ENCODE measurements around the gene FES. TPM values are rescaled to one million over a fixed set of nuclear protein-coding genes. Genes with fewer than 3 reads are reported as not detected.
"Not testable (repeated sequence)": the region's sequence is repeated elsewhere in the genome, so short reads cannot be mapped to it uniquely, and the experiment has no call there.

FES gene
- total RNA-seq, 6 donors from 2014 or later = 33.4 to 144 (median 68.3) TPM

- WGBS, 2 donors = 95 to 98% methylated on average over 6 to 8 of the region's 11 CpGs
- no peak overlapping the region for H3K27ac ChIP-seq
- peaks cover 12 to 23% (median 16%) of the 10 kb centered on the region in 4 donors for H3K4me1 ChIP-seq
- ATAC-seq (ENCODE audit: low FRiP score in 2 of 2) = no peak
- H3K36me3 ChIP-seq = peaks cover 55 to 66% (median 61%) of the 10 kb centered on the region in 4 donors
- no peaks in the 10 kb centered on the region for H3K27me3 ChIP-seq
- H3K4me3 ChIP-seq = no peak overlapping the region
- peak in 1 of 2 donors; percentile 15 for DNase-seq
- no peak for TF ChIP-seq EP300 (IDR thresholded peaks at IDR 0.05)
- TF ChIP-seq, protein P1, sequence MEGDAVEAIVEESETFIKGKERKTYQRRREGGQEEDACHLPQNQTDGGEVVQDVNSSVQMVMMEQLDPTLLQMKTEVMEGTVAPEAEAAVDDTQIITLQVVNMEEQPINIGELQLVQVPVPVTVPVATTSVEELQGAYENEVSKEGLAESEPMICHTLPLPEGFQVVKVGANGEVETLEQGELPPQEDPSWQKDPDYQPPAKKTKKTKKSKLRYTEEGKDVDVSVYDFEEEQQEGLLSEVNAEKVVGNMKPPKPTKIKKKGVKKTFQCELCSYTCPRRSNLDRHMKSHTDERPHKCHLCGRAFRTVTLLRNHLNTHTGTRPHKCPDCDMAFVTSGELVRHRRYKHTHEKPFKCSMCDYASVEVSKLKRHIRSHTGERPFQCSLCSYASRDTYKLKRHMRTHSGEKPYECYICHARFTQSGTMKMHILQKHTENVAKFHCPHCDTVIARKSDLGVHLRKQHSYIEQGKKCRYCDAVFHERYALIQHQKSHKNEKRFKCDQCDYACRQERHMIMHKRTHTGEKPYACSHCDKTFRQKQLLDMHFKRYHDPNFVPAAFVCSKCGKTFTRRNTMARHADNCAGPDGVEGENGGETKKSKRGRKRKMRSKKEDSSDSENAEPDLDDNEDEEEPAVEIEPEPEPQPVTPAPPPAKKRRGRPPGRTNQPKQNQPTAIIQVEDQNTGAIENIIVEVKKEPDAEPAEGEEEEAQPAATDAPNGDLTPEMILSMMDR (IDR thresholded peaks at IDR 0.05) = no peak
- TF ChIP-seq POLR2A (IDR thresholded peaks at IDR 0.05) = no peak
- no peak for TF ChIP-seq POLR2AphosphoS5 (IDR thresholded peaks at IDR 0.05)
- H3K9me3 ChIP-seq = no peaks in the 10 kb centered on the region
These were observed 22.0 kb downstream of the FES start for GRCh38 chr15:90906181-90906849.

DNA sequence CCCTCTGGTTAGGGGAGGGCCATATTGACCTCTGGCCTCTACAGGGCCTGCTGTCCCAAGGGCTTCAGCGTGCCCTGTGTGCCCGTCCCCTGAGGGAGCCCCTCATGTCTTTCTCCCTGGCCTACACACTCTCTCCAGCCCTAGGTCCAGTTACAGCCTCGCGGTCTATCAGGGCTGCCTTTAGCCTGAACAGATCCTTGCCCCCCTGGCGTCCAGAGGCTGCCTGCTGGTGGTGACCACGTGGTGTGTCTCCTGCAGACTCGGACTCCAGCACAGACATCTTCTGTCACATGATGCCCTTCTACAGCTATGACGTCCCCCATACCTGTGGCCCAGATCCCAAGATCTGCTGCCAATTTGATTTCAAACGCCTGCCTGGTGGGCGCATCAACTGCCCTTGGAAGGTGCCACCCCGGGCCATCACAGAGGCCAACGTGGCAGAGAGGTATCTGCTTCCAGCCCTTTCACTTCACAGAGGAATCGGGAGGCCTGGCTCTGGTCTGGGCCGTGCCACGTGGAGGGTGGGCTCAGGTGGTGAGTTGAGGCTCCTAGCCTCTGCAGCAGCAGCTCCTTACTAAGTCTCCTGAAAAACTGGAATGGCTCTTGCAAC is 22.9 kb downstream of the FES start:
- H3K36me3 ChIP-seq = peaks cover 63 to 75% (median 70%) of the 10 kb centered on the region in 4 donors

DNA sequence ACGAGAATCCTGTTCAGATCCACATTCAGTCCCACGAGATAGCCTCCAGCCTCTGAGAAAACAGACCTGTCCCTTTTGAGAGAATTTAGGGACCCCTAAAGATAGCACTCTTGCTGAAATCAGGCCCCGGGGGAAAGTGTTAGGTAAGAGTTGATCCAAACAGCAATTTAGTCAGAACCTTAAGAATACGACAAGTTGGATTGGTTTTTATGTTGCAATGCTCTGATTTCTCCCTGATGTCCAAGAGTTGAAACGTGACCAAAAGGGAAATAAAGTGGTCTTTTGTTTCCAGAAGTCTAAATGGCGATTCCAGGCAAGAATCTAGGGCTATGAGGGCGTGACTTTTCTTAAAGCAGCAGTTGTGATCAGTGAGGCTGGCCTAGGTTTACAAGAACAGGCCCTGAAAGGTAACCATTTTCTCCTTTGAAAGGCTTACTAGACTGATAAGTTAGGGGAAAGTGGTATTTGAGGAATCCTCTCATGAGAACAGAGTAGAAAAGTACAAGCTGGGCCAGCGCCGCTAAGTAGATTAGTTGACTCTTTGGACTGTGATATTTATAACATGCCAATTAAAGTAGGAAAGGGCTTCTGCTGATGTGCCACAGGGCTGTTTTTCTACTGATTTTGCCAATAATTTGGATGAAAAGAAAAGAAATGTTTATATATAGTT is 23.7 kb downstream of the FES start:
- TF ChIP-seq POLR2AphosphoS5 (IDR thresholded peaks at IDR 0.05) (no peak), EP300 (IDR thresholded peaks at IDR 0.05) (no peak), POLR2A (IDR thresholded peaks at IDR 0.05) (no peak)
- TF ChIP-seq, protein P1 (IDR thresholded peaks at IDR 0.05) = no peak
- Histone ChIP-seq H3K4me1 (peaks cover 8 to 19% (median 11%) of the 10 kb centered on the region in 4 donors), H3K36me3 (peaks cover 71 to 83% (median 78%) of the 10 kb centered on the region in 4 donors), H3K4me3 (no peak overlapping the region), H3K9me3 (no peaks in the 10 kb centered on the region), H3K27ac (peak overlapping the region in 1 of 4 donors; percentile 28), H3K27me3 (no peaks in the 10 kb centered on the region)
- 84 to 85% methylated on average over 9 of the region's 9 CpGs for WGBS, 2 donors
- DNase-seq (no peak), ATAC-seq (ENCODE audit: low FRiP score in 2 of 2) (no peak)

More for the DNA sequence above, 22.9 kb downstream of the FES start:
- H3K27me3 ChIP-seq = no peaks in the 10 kb centered on the region
- WGBS, 2 donors = 79 to 86% methylated on average over 6 to 15 of the region's 15 CpGs
- DNase-seq (peak in 1 of 2 donors; percentile 17), ATAC-seq (ENCODE audit: low FRiP score in 2 of 2) (no peak)
- H3K27ac ChIP-seq = no peak overlapping the region
- H3K4me1 ChIP-seq = peaks cover 8 to 17% (median 11%) of the 10 kb centered on the region in 4 donors
- H3K4me3 ChIP-seq = no peak overlapping the region
- no peaks in the 10 kb centered on the region for H3K9me3 ChIP-seq
- TF ChIP-seq EP300 (IDR thresholded peaks at IDR 0.05) (no peak), POLR2AphosphoS5 (IDR thresholded peaks at IDR 0.05) (no peak), POLR2A (IDR thresholded peaks at IDR 0.05) (no peak)
- TF ChIP-seq, protein P1 (IDR thresholded peaks at IDR 0.05) = no peak

DNA sequence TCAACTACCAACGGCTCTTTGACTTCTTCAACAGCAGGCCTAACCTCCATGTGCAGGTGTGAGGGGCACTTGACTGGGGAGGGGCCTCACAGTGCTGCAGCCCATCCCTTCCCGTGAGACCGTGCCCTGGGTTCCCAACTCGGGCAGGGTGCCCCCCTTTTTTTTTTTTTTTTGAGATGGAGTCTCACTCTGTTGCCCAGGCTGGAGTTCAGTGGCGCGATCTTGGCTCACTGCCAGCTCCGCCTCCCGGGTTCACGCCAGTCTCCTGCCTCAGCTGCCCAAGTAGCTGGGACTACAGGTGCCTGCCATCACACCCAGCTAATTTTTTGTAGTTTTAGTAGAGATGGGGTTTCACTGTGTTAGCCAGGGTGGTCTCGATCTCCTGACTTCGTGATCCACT is 25.1 kb downstream of the FES start:
- not testable (repeated sequence) for H3K4me1 ChIP-seq; H3K27me3 ChIP-seq; H3K9me3 ChIP-seq; ATAC-seq (ENCODE audit: low FRiP score in 2 of 2); H3K4me3 ChIP-seq; DNase-seq; H3K27ac ChIP-seq
- 95 to 97% methylated on average over 9 to 11 of the region's 11 CpGs for WGBS, 2 donors
- peaks cover 78 to 98% (median 92%) of the 10 kb centered on the region in 4 donors for H3K36me3 ChIP-seq

GRCh38 chr15:90909976-90910375 is 25.7 kb downstream of the FES start:
- H3K9me3 ChIP-seq = no peaks in the 10 kb centered on the region
- DNase-seq = no peak
- TF ChIP-seq EP300 (IDR thresholded peaks at IDR 0.05) (no peak), POLR2A (IDR thresholded peaks at IDR 0.05) (no peak), POLR2AphosphoS5 (IDR thresholded peaks at IDR 0.05) (no peak)
- TF ChIP-seq, protein P1 (IDR thresholded peaks at IDR 0.05) = no peak
- ATAC-seq (ENCODE audit: low FRiP score in 2 of 2) = no peak
- peaks cover 77 to 100% (median 94%) of the 10 kb centered on the region in 4 donors for H3K36me3 ChIP-seq
- H3K27me3 ChIP-seq = no peaks in the 10 kb centered on the region
- H3K27ac ChIP-seq = no peak overlapping the region
- no peak overlapping the region for H3K4me3 ChIP-seq
- H3K4me1 ChIP-seq = peaks cover 0 to 3% (median 2%) of the 10 kb centered on the region in 4 donors
- WGBS, 2 donors = 94 to 100% methylated on average over 8 of the region's 8 CpGs
